ENCODE data around the gene PSEN2.

- TF ChIP-seq PKNOX1 (IDR thresholded peaks at IDR 0.05), result no peak
- TF ChIP-seq ELF4 (IDR thresholded peaks at IDR 0.05), result no peak
- TF ChIP-seq FOXM1 (IDR thresholded peaks at IDR 0.05; ENCODE audit: borderline replicate concordance), result no peak
- no peak for TF ChIP-seq ZNF384 (IDR thresholded peaks at IDR 0.05)
- no peak for TF ChIP-seq FOXK2 (IDR thresholded peaks at IDR 0.05)
- TF ChIP-seq BHLHE40 (IDR thresholded peaks at IDR 0.05; ENCODE audit: borderline replicate concordance), result no peak
- TF ChIP-seq ARNT (IDR thresholded peaks at IDR 0.05), result no peak
- no peak for TF ChIP-seq LEF1 (IDR thresholded peaks at IDR 0.05; ENCODE audit: borderline replicate concordance)
- TF ChIP-seq SUZ12 (IDR thresholded peaks at IDR 0.05), result no peak
- no peak for TF ChIP-seq CTBP1 (IDR thresholded peaks at IDR 0.05; ENCODE audit: borderline replicate concordance)
- no peak for TF ChIP-seq SP1 (IDR thresholded peaks at IDR 0.05)
Observed at GRCh38 chr1:226870026-226870400, 403 bp upstream of the PSEN2 start.
